ENCODE results near the gene KRT2.

Gene KRT2

DNA sequence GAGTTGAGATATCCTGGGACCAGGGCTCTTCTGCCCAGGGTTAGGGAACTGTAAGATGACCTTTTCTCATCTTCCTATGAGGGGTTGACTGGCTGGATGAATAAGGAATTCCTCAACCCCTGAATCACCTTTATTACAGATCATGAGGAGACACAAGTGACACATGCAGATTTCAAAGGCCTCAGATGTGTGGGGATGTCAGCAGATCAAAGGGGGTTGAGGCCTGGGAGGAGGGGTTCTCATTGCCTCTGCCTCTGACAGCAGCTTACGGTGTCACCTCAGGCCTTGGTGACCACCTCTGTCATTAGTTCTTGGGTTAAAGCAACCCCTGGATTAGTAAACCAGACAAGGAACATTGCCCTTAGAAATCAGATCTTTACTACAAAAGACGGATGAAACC, 48.7 kb downstream of the KRT2 start:
- H3K9me3 ChIP-seq (ENCODE audit: control insufficient read depth, insufficient read depth, low read length) = no peaks in the 10 kb centered on the region; the same call in 1 of the 2 replicates
- H3K9ac ChIP-seq (ENCODE audit: low read depth, low read length) = no peak overlapping the region
- H3K36me3 ChIP-seq (ENCODE audit: insufficient read depth, low read length) = no peaks in the 10 kb centered on the region
- H3K4me1 ChIP-seq (ENCODE audit: insufficient read depth, low read length) = no peaks in the 10 kb centered on the region

DNA sequence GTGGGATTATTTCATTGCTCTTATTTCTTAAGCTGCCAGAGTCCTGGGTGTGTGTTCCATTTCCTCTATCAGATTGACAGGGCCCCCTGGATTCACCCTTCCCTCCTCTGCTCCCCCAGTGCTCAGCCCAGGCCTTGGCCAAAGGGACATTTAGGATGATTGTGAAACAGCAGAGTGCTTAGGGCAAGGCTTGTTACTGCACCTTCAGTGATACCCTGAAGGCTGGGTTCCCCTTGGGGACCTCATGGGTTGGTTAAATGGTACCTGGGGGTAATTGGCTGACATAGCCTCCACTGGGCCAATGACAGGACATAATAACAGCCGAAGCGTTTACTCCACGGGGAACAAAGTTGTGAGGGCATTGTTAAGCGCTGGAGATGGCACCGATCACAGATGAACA, 49.5 kb downstream of the KRT2 start:
- H3K9me3 ChIP-seq (ENCODE audit: control insufficient read depth, insufficient read depth, low read length) = no peaks in the 10 kb centered on the region; the same call in 1 of the 2 replicates
- no peak overlapping the region for H3K9ac ChIP-seq (ENCODE audit: low read depth, low read length)
- no peaks in the 10 kb centered on the region for H3K4me1 ChIP-seq (ENCODE audit: insufficient read depth, low read length)
- H3K36me3 ChIP-seq (ENCODE audit: insufficient read depth, low read length) = no peaks in the 10 kb centered on the region

DNA sequence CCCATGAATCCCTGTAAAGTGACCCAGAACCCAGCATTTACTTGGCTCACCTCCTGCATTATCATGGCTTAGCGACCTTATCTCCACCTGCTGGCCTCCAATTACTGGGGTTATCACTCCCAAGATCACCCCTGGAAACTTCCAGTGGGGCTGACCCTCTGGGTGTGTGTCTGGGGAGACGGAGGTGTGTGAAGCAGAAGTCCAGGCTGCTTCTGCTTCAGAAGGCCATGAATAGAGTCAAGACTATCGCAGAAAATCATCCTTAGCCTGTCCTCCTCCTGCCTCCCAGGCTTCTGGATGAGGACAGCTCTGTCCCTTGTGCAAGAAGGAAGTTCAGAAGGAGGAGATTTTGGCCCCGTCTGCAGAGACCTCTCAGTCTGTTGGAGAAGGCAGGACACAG, 50.3 kb downstream of the KRT2 start:
- H3K9me3 ChIP-seq (ENCODE audit: control insufficient read depth, insufficient read depth, low read length) = no peaks in the 10 kb centered on the region; the same call in 1 of the 2 replicates

DNA sequence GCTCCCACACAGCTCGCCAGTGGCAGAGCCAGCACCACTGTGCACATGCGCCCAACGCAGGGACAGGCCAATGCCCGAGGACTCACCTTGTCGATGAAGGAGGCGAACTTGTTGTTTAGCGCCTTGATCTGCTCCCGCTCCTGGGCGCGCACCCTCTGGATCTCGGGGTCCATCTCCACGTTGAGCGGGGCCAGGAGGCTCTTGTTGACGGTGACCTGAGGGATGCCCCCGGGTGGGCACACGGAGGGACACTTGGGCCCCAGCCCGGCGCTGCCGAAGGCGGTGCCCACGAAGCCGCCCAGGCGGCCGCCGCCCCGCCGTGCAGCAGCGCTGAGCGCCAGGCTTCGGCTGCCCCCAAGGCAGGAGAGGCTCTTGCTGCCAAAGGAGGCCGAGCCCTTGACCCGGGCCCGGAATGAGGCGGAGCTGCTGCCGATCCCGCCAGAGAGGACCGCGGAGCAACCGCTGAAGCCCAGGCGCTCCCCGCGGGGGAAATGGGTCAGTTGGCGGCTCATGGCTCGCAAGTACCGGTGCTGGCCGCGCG, 51.0 kb downstream of the KRT2 start, which contains the start of gene KRT72:
Gene KRT72 (minus strand): TSS at position 523 of the 541 bp plus-strand sequence. CDS start 11 bp downstream, at position 512.
- Histone ChIP-seq H3K4me1 (ENCODE audit: insufficient read depth, low read length) (no peaks in the 10 kb centered on the region), H3K9me3 (ENCODE audit: control insufficient read depth, insufficient read depth, low read length) (no peaks in the 10 kb centered on the region; the same call in 1 of the 2 replicates), H3K36me3 (ENCODE audit: insufficient read depth, low read length) (no peaks in the 10 kb centered on the region), H3K9ac (ENCODE audit: low read depth, low read length) (no peak within 1 kb of the TSS)

More for the DNA sequence above, 50.3 kb downstream of the KRT2 start:
- H3K36me3 ChIP-seq (ENCODE audit: insufficient read depth, low read length) = no peaks in the 10 kb centered on the region
- H3K9ac ChIP-seq (ENCODE audit: low read depth, low read length) = no peak overlapping the region
- no peaks in the 10 kb centered on the region for H3K4me1 ChIP-seq (ENCODE audit: insufficient read depth, low read length)

DNA sequence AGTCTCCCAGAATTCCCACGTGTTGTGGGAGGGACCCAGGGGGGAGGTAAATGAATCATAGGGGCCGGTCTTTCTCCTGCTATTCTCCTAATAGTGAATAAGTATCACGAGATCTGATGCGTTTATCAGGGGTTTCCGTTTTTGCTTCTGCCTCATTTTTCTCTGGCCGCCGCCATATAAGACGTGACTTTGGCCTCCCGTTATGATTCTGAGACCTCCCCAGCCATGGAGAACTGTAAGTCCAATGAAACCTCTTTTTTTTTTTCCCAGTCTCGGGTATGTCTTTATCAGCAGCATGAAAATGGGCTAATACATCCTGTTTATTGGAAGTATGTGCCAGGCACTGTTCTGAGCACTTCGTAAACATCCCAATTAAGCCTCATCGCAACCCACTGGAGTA, 51.5 kb downstream of the KRT2 start:
- Histone ChIP-seq H3K9me3 (ENCODE audit: control insufficient read depth, insufficient read depth, low read length) (no peaks in the 10 kb centered on the region; the same call in 1 of the 2 replicates), H3K4me1 (ENCODE audit: insufficient read depth, low read length) (no peaks in the 10 kb centered on the region), H3K36me3 (ENCODE audit: insufficient read depth, low read length) (no peaks in the 10 kb centered on the region), H3K9ac (ENCODE audit: low read depth, low read length) (no peak overlapping the region)

DNA sequence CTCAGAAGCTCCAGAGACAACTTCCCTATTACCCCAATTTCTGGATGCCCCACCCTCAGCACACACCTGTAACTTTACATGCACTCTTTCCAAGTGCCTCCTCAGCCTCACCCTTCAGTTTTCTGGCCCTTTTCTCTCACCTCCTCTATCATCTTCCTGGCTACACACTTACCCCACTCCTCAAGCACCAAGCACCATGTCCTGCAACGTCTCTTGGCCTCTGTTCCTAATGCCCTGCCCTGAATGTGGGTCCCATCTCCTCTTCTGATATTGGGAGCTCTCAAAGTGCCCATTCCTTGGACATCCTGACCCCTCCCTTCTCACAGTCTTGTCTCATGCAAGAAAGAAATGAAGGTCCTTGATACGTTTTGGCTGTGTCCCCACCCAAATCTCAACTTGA, 51.9 kb downstream of the KRT2 start:
- no peak overlapping the region for H3K9ac ChIP-seq (ENCODE audit: low read depth, low read length)

DNA sequence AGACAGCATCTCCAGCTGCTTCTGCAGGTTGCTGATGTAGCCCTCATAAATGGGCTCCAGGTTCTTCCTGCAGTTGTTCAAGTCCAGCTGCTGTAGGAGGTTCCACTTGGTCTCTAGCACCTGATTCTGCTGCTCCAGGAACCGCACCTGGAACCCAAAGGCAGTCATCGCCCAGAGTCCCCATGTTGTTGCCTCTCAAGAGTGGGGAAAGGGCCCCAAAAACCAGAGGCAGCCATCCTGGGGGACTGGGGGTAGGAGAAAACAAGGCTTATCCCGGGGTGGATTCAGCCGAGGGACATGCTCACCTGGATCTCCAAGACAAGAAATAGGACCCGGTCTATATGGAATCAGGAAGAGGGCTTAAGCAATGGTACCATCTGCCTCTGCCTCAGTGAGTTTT, 53.0 kb downstream of the KRT2 start:
- H3K36me3 ChIP-seq (ENCODE audit: insufficient read depth, low read length) = no peaks in the 10 kb centered on the region
- no peaks in the 10 kb centered on the region; the same call in 1 of the 2 replicates for H3K9me3 ChIP-seq (ENCODE audit: control insufficient read depth, insufficient read depth, low read length)
- no peak overlapping the region for H3K9ac ChIP-seq (ENCODE audit: low read depth, low read length)
- no peaks in the 10 kb centered on the region for H3K4me1 ChIP-seq (ENCODE audit: insufficient read depth, low read length)

More for the DNA sequence above, 51.9 kb downstream of the KRT2 start:
- Histone ChIP-seq H3K9me3 (ENCODE audit: control insufficient read depth, insufficient read depth, low read length) (no peaks in the 10 kb centered on the region; the same call in 1 of the 2 replicates), H3K4me1 (ENCODE audit: insufficient read depth, low read length) (no peaks in the 10 kb centered on the region), H3K36me3 (ENCODE audit: insufficient read depth, low read length) (no peaks in the 10 kb centered on the region)
